ENCODE measurements around the gene SYN1. TPM values are rescaled to one million over a fixed set of nuclear protein-coding genes. Genes with fewer than 3 reads are reported as not detected.
"Not testable (repeated sequence)": the region's sequence is repeated elsewhere in the genome, so short reads cannot be mapped to it uniquely, and the experiment has no call there.

The SYN1 gene
- total RNA-seq, 1 donor from 2014 or later: 0.26 TPM

DNA sequence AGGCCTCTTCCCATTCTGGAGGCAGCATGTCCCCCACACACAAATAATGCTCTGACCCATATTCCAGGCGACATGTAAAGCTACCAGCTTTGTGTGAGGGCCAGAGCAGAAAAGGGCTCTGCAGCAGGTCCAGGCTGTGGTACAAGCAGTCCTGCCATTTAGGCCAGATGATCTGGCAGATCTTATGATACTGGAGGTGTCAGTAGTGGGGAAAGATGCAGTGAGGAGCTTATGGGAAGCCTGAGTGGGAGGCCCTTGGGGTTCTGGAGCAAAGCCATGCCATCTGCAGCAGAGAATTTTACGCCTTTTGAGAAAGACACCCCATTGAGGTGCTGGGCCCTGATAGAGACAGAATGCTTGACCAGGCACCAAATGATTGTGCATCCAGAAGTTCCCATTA lies 7.7 kb downstream of the SYN1 start:
- no peak for TF ChIP-seq CTCF (IDR thresholded peaks at IDR 0.05; ENCODE audit: insufficient read depth, low read length, severe bottlenecking)
- no peak for FAIRE-seq
- no peak for DNase-seq (ENCODE audit: low read depth)

DNA sequence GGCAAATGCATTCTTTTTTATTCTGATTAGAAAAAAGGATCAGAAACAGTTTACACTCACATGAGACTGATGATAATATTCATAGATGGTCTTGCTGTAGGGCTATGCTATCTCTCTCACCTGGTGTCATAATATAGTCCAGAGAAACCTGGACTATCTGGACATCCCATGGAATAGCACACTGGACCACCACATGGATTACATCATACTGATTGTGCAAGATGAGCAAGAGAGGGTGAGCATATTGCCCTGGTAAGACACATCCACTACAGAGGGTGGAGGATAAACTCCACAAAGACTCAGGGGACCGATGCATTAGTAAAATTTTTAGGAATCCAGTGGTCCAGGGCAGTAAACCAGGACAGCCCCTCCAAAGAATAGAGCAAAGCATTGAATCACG lies 8.2 kb downstream of the SYN1 start:
- H3K36me3 ChIP-seq (ENCODE audit: control insufficient read depth, insufficient read depth, low read length): no peaks in the 10 kb centered on the region
- TF ChIP-seq CTCF (IDR thresholded peaks at IDR 0.05; ENCODE audit: insufficient read depth, low read length, severe bottlenecking): no peak
- FAIRE-seq: no peak
- no peak for DNase-seq (ENCODE audit: low read depth)
- no peaks in the 10 kb centered on the region for H3K27me3 ChIP-seq (ENCODE audit: control insufficient read depth, insufficient read depth, low read length)
- no peak overlapping the region for H3K4me3 ChIP-seq (ENCODE audit: low read depth, low read length)

More for the DNA sequence above, 7.7 kb downstream of the SYN1 start:
- Histone ChIP-seq H3K36me3 (ENCODE audit: control insufficient read depth, insufficient read depth, low read length) (no peaks in the 10 kb centered on the region), H3K4me3 (ENCODE audit: low read depth, low read length) (no peak overlapping the region), H3K27me3 (ENCODE audit: control insufficient read depth, insufficient read depth, low read length) (no peaks in the 10 kb centered on the region)

- TF ChIP-seq CTCF (IDR thresholded peaks at IDR 0.05; ENCODE audit: insufficient read depth, low read length, severe bottlenecking): no peak
- no peaks in the 10 kb centered on the region for H3K36me3 ChIP-seq (ENCODE audit: control insufficient read depth, insufficient read depth, low read length)
- no peak overlapping the region for H3K4me3 ChIP-seq (ENCODE audit: low read depth, low read length)
- FAIRE-seq (no peak), DNase-seq (ENCODE audit: low read depth) (peak; percentile 5)
- H3K27me3 ChIP-seq (ENCODE audit: control insufficient read depth, insufficient read depth, low read length): no peaks in the 10 kb centered on the region
Measured at GRCh38 chrX:47610511-47610910, 9.1 kb downstream of the SYN1 start.

DNA sequence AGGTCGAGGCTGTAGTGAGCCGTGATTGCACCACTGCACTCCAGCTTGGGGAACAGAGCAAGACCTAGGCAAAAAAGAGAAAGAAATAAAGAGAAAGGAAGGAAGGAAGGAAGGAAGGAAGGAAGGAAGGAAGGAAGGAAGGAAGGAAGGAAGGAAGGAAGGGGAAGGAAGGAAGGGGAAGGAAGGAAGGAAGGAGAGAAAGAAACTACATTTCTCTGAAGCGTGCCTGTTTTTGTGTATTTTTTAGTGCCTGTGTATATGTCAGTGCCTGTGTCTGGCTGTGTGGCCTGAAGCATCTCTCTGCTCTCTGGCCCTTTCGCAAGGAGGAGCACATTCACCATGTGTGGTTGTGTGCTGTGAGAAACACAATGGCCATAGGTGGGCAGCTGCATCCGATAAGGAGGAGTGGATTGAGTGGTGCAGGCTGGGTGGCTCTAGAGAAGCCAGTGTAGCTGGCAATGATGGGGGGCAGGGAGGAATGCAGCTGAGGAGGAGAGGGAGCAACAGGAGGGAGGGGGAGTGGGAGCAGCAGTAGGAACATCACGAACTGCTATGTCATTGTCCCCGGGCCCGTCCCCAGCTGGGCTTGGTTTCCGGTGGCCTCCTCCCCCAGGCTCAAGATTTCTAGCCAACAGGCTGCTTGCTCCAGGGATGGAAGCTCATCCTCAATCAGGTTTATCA lies 11.4 kb downstream of the SYN1 start:
- H3K36me3 ChIP-seq (ENCODE audit: control insufficient read depth, insufficient read depth, low read length): no peaks in the 10 kb centered on the region
- DNase-seq (ENCODE audit: low read depth) (no peak), FAIRE-seq (peak; percentile 7)

GRCh38 chrX:47607091-47607490 lies 12.6 kb downstream of the SYN1 start:
- no peaks in the 10 kb centered on the region for H3K36me3 ChIP-seq (ENCODE audit: control insufficient read depth, insufficient read depth, low read length)
- H3K27me3 ChIP-seq (ENCODE audit: control insufficient read depth, insufficient read depth, low read length): no peaks in the 10 kb centered on the region
- H3K4me3 ChIP-seq (ENCODE audit: low read depth, low read length): no peak overlapping the region
- no peak for FAIRE-seq
- DNase-seq (ENCODE audit: low read depth): no peak
- TF ChIP-seq CTCF (IDR thresholded peaks at IDR 0.05; ENCODE audit: insufficient read depth, low read length, severe bottlenecking): no peak

More for the DNA sequence above, 11.4 kb downstream of the SYN1 start:
- Histone ChIP-seq H3K27me3 (ENCODE audit: control insufficient read depth, insufficient read depth, low read length) (no peaks in the 10 kb centered on the region), H3K4me3 (ENCODE audit: low read depth, low read length) (no peak overlapping the region)
- no peak for TF ChIP-seq CTCF (IDR thresholded peaks at IDR 0.05; ENCODE audit: insufficient read depth, low read length, severe bottlenecking)

DNA sequence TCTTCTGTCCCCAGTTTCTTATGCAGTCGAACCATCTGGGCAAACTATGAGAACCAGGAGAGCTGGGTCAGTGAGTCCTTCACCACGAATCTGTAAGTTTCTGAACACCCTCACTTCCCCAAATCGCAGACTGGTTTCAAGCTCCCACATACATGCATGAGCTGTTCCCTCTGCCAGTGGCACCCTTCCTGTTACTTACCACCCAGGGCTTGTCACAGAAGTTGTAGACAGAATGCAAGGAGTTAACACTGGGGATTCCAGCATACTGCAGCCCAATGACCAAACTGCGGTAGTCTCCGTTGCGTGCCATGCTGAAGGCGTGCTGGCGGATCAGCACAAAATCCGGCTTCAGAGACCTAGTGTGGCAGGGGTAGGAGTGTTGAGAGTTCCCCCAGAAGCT lies 14.6 kb downstream of the SYN1 start:
- Histone ChIP-seq H3K36me3 (ENCODE audit: control insufficient read depth, insufficient read depth, low read length) (no peaks in the 10 kb centered on the region), H3K27me3 (ENCODE audit: control insufficient read depth, insufficient read depth, low read length) (no peaks in the 10 kb centered on the region), H3K4me3 (ENCODE audit: low read depth, low read length) (no peak overlapping the region)
- no peak for DNase-seq (ENCODE audit: low read depth)
- no peak for FAIRE-seq
- TF ChIP-seq CTCF (IDR thresholded peaks at IDR 0.05; ENCODE audit: insufficient read depth, low read length, severe bottlenecking): no peak

DNA sequence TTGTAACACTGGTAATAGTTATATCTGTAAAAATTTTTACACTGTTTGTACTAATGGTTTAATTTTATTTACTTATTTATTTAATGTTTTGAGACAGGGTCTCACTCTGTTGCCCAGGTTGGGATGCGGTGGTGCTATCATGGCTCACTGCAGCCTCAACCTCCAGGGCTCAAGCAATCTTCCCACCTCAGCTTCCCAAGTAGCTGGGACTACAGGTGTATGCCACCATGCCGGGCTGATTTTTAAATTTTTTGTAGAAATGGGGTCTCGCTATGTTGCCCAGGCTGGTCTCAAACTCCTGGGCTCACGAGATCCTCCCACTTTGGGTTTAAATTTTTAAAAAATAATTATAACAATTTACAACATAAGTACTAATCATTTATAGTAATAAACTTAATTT lies 16.5 kb downstream of the SYN1 start:
- not testable (repeated sequence) for H3K4me3 ChIP-seq (ENCODE audit: low read depth, low read length); H3K27me3 ChIP-seq (ENCODE audit: control insufficient read depth, insufficient read depth, low read length); DNase-seq (ENCODE audit: low read depth); H3K36me3 ChIP-seq (ENCODE audit: control insufficient read depth, insufficient read depth, low read length); FAIRE-seq
